ENCODE results near the gene COPZ2. TPM values are rescaled to one million over a fixed set of nuclear protein-coding genes. Genes with fewer than 3 reads are reported as not detected.

The COPZ2 gene
- total and polyA plus RNA-seq, 9 of the 15 experiments (the other 6 are each of a cell fraction or from before 2014, with no cell fraction given): 0.22 to 0.49 TPM; not detected in 7

GRCh38 chr17:48074322-48075081, 36.9 kb upstream of the COPZ2 start (continued):
- TF ChIP-seq AFF1 (IDR thresholded peaks at IDR 0.05; ENCODE audit: low read depth in 1 of 2, partially characterized antibody in 2 of 2) (no peak), E2F3 (CRISPR knock-in tag; IDR thresholded peaks at IDR 0.05) (no peak), SMARCA5 (IDR thresholded peaks at IDR 0.05) (no peak), NFIC (IDR thresholded peaks at IDR 0.05) (peak; percentile 39), MAFF (IDR thresholded peaks at IDR 0.05; ENCODE audit: low read length) (no peak), ZNF507 (tag; conservative IDR thresholded peaks at IDR 0.05) (no peak), CREB3L1 (IDR thresholded peaks at IDR 0.05; ENCODE audit: borderline replicate concordance, low read depth) (no peak), AFF4 (CRISPR knock-in tag; IDR thresholded peaks at IDR 0.05) (no peak), RBM22 (IDR thresholded peaks at IDR 0.05; ENCODE audit: low read depth, low read length, poor library complexity, severe bottlenecking) (no peak), ARNT (IDR thresholded peaks at IDR 0.05) (no peak), HOMEZ (CRISPR knock-in tag; IDR thresholded peaks at IDR 0.05) (no peak), ZKSCAN8 (CRISPR knock-in tag; IDR thresholded peaks at IDR 0.05) (no peak), CCAR2 (IDR thresholded peaks at IDR 0.05; ENCODE audit: low read depth, low read length) (no peak), BCL6 (CRISPR knock-in tag; IDR thresholded peaks at IDR 0.05) (no peak), ZNF23 (CRISPR knock-in tag; IDR thresholded peaks at IDR 0.05) (no peak), HNRNPL (IDR thresholded peaks at IDR 0.05; ENCODE audit: low read depth, low read length) (no peak), CREB1 (IDR thresholded peaks at IDR 0.05) (no peak), CREB1 (CRISPR knock-in tag; IDR thresholded peaks at IDR 0.05) (no peak), GABPB2 (CRISPR knock-in tag; conservative IDR thresholded peaks at IDR 0.05) (no peak)

Data from K562 (cell line).